HCT116 (cell line): ENCODE measurements around the gene CORO7. TPM values are rescaled to one million over a fixed set of nuclear protein-coding genes. Genes with fewer than 3 reads are reported as not detected.

ENCODE experiments used
- ATAC-seq: fragments of 200-7000 bp; cut with Tn5 transposase; 2 replicates; pipeline ENCODE4 v1.9.1; 2020; ENCODE audit warnings: mild to moderate bottlenecking, moderate library complexity
- BruUV-seq: library from RNA; stranded (reverse); fragments of 400-500 nt; replicated peaks from 2 replicates; lab custom pipeline; 2021; lab: Mats Ljungman, UMichigan
- CTCF ChIA-PET: fragments of 300-600 bp; sonication (Branson Sonifier 250); formaldehyde crosslinking; loops from one replicate; lab custom pipeline; 2021; ENCODE audit warnings: antibody characterized with exemption; lab: Charles Lee
- POLR2A ChIA-PET: fragments of 300-600, 350-600 bp; sonication (Branson Sonifier 250); formaldehyde crosslinking; loops from one replicate; lab custom pipeline; 2021; ENCODE audit warnings: antibody characterized with exemption; lab: Charles Lee
- RAD21 ChIA-PET, 2 experiments: fragments of 300-600 bp; sonication (Branson Sonifier 250); formaldehyde crosslinking; loops; one replicate each; lab custom pipeline; 2023; ENCODE audit warnings: low total read pairs in 2 of 2; ENCODE audit not compliant: uncharacterized antibody in 2 of 2, unreplicated experiment in 2 of 2, low non-redundant PET in 1 of 2; lab: Charles Lee
- DNase-seq: peaks from one replicate; pipeline ENCODE4 v3.0.0-alpha.2; 2010; ENCODE audit warnings: low read depth, low spot score
- H2AFZ ChIP-seq: fragments of 200-600 bp; shearing (Covaris generic), sonication (generic); 2 replicates; pipeline ENCODE4 v1.6.1; 2017; ENCODE audit warnings: low read depth, mixed run types, mixed read lengths, antibody characterized with exemption, low read length; ENCODE audit not compliant: poor library complexity, severe bottlenecking
- H3K27ac ChIP-seq: 2 replicates; pipeline ENCODE4 v1.5.1; 2012; ENCODE audit warnings: low read depth, low read length
- H3K27me3 ChIP-seq: fragments of 200-600 bp; sonication (generic); 2 replicates; pipeline ENCODE4 v1.6.1; 2016; ENCODE audit warnings: mixed run types, low read length, mixed read lengths; ENCODE audit not compliant: insufficient read depth
- H3K36me3 ChIP-seq, 2 experiments: fragments of 200-500 bp in 1 of 2; fragments of 200-600 bp in 1 of 2; sonication (Bioruptor generic) in 1 of 2; sonication (generic) in 1 of 2; 2 replicates each; pipeline versions ENCODE4 v1.5.1 to v1.6.1; 2014 to 2016; ENCODE audit warnings: low read length in 2 of 2, inconsistent platforms in 1 of 2, mixed read lengths in 1 of 2, mixed run types in 1 of 2; ENCODE audit not compliant: insufficient read depth in 2 of 2, control insufficient read depth in 1 of 2
- H3K4me1 ChIP-seq, 2 experiments: fragments of 200-600 bp in 1 of 2; sonication (generic) in 1 of 2; 2 replicates each; pipeline versions ENCODE4 v1.5.1 to v1.6.1; 2012 to 2017; ENCODE audit warnings: low read length in 2 of 2, inconsistent platforms in 1 of 2, mild to moderate bottlenecking in 1 of 2, mixed read lengths in 1 of 2, mixed run types in 1 of 2, moderate library complexity in 1 of 2; ENCODE audit not compliant: insufficient read depth in 2 of 2, control insufficient read depth in 1 of 2
- H3K4me2 ChIP-seq: fragments of 200-600 bp; sonication (generic); 2 replicates; pipeline ENCODE4 v1.6.1; 2017; ENCODE audit warnings: mixed run types, low read length, mixed read lengths
- H3K4me3 ChIP-seq, 2 experiments: fragments of 200-600 bp in 1 of 2; sonication (generic) in 1 of 2; replicated peaks in 1 of 2; 2 replicates each; pipeline ENCODE4 v1.5.1; 2011 to 2016; ENCODE audit warnings: low read length in 2 of 2, control low read depth in 1 of 2, low read depth in 1 of 2, mild to moderate bottlenecking in 1 of 2, mixed read lengths in 1 of 2, mixed run types in 1 of 2
- H3K79me2 ChIP-seq: fragments of 200-600 bp; sonication (generic); 2 replicates; pipeline ENCODE4 v1.6.1; 2017; ENCODE audit warnings: mild to moderate bottlenecking, mixed run types, low read length, moderate library complexity, mixed read lengths; ENCODE audit not compliant: insufficient read depth
- H3K9ac ChIP-seq: fragments of 200-600 bp; sonication (generic); 2 replicates; pipeline ENCODE4 v1.6.1; 2016; ENCODE audit warnings: low read length, mixed read lengths
- H3K9me2 ChIP-seq: fragments of 200-600 bp; sonication (generic), shearing (Covaris generic); 2 replicates; pipeline ENCODE4 v1.6.1; 2017; ENCODE audit warnings: mixed run types, mild to moderate bottlenecking, moderate library complexity; ENCODE audit not compliant: insufficient read depth
- H3K9me3 ChIP-seq, 2 experiments: fragments of 200-500 bp in 1 of 2; fragments of 200-600 bp in 1 of 2; sonication (Bioruptor generic) in 1 of 2; sonication (generic) in 1 of 2; 2 replicates each; pipeline ENCODE4 v1.6.1; 2014 to 2017; ENCODE audit warnings: low read length in 2 of 2, mixed read lengths in 2 of 2, inconsistent platforms in 1 of 2, low read depth in 1 of 2, mild to moderate bottlenecking in 1 of 2, mixed run types in 1 of 2, moderate library complexity in 1 of 2; ENCODE audit not compliant: control insufficient read depth in 1 of 2, insufficient read depth in 1 of 2
- H4K20me1 ChIP-seq: fragments of 200-600 bp; sonication (generic), shearing (Covaris generic); 2 replicates; pipeline ENCODE4 v1.6.1; 2017; ENCODE audit warnings: mixed run types, mild to moderate bottlenecking, moderate library complexity; ENCODE audit not compliant: insufficient read depth
- JUND ChIP-seq: IDR thresholded peaks from 2 replicates; pipeline ENCODE4 v1.6.1; 2012
- POLR2A ChIP-seq: IDR thresholded peaks from 2 replicates; pipeline ENCODE4 v1.7.0; 2011; ENCODE audit warnings: borderline replicate concordance; ENCODE audit not compliant: insufficient read depth, insufficient read length; ENCODE audit errors: extremely low read depth
- YY1 ChIP-seq: IDR thresholded peaks from 2 replicates; pipeline ENCODE4 v1.6.1; 2011; ENCODE audit warnings: low read length, low read depth, moderate library complexity, mild to moderate bottlenecking; ENCODE audit not compliant: insufficient replicate concordance; ENCODE audit errors: extremely low read depth
- ZFX ChIP-seq: fragments of 450-650 bp; IDR thresholded peaks from 2 replicates; pipeline ENCODE4 v1.6.1; 2017
- intact Hi-C: fragments of 100-400 bp; cut with micrococcal nuclease; formaldehyde crosslinking; loops from 2 replicates; pipeline ENCODE4 v1.10.0; 2022
- total RNA-seq: library from RNA; stranded (reverse); gene quantifications from one replicate; pipeline ENCODE4 v1.2.1, GENCODE V29; 2021; ENCODE audit not compliant: unreplicated experiment
- TF ChIP-seq, protein P1 (sequence below), 3 experiments: fragments of 200-600 bp in 1 of 3; sonication (generic) in 1 of 3; IDR thresholded peaks in 2 of 3; conservative IDR thresholded peaks in 1 of 3; 2 replicates each; pipeline ENCODE4 v1.5.1; 2012 to 2017; ENCODE audit warnings: low read depth in 2 of 3, low read length in 2 of 3, antibody characterized with exemption in 1 of 3, borderline replicate concordance in 1 of 3, control low read depth in 1 of 3, mild to moderate bottlenecking in 1 of 3, mixed read lengths in 1 of 3, mixed run types in 1 of 3, moderate library complexity in 1 of 3; ENCODE audit not compliant: insufficient read depth in 1 of 3

Gene CORO7
- total RNA-seq, 1 experiment from 2014 or later = 21.3 TPM

DNA sequence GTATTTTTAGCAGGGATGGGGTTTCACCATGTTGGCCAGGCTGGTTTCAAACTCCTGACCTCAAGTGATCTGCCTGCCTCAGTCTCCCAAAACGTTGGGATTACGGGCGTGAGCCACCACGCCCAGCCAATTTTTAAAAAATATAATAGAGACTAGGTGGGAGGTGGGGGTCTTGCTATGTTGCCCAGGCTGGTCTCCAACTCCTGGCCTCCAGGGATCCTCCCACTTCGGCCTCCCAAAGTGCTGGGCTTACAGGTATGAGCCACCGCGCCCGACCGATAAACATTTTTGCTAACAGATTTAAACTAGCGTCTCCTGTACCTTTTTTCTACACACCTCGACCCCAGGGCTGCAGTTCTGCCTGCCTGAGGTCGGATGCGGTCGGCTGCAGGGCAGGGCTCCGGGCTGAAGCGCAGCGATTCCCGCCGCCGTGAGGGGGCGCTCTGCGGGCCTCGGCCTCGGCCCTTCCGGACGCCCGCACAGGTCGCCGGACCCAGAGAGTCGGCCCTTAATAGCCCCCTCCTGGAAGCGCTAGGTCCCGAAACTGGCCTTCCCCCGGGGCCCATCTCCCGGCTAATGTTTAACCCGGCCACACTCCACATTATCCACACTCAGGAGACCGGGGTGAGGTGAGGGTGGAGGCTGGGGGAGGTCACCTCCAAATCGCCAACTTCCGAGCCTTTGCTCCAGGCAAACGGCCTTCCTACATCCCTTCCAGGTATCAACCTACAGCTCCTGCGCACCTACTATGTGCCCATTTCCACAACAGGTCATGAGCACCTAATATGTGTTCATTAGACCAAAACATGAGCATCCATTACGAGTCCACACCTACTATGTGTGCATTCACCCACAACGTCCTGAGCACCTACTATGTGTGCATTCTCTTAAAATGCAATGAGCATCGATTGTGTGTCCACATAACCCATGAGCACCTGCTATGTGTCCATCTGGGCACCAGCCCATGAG is 102.5 kb downstream of the CORO7 start:
- DNase-seq = peak; percentile 64
- H3K36me3 ChIP-seq = no peaks in the 10 kb centered on the region
- H4K20me1 ChIP-seq = no peaks in the 10 kb centered on the region; the same call in 1 of the 2 replicates
- ATAC-seq = peak; percentile 45
- H3K27me3 ChIP-seq = no peaks in the 10 kb centered on the region
- intact Hi-C loops = no loop called here
- H3K79me2 ChIP-seq = peaks cover 27% of the 10 kb centered on the region
- RAD21 ChIA-PET = no interaction called here
- peaks cover 33 to 62% of the 10 kb centered on the region in 2 experiments for H3K4me1 ChIP-seq
- no peaks in the 10 kb centered on the region for H3K9me3 ChIP-seq
- CTCF ChIA-PET = interaction anchor here (1.0 kb wide), 1 partner anchor 16 kb away, joined by 4 read pairs; no protein-coding TSS in a partner anchor
- H3K27ac ChIP-seq = peak overlapping the region; percentile 79
- POLR2A ChIA-PET = no interaction called here
- peak overlapping the region; percentile 28 to 62 for H3K4me3 ChIP-seq
- BruUV-seq = no TSS peak
- no peaks in the 10 kb centered on the region for H3K9me2 ChIP-seq
- H2AFZ ChIP-seq = peak overlapping the region; percentile 72
- H3K9ac ChIP-seq = peak overlapping the region; percentile 77
- TF ChIP-seq, protein P1, sequence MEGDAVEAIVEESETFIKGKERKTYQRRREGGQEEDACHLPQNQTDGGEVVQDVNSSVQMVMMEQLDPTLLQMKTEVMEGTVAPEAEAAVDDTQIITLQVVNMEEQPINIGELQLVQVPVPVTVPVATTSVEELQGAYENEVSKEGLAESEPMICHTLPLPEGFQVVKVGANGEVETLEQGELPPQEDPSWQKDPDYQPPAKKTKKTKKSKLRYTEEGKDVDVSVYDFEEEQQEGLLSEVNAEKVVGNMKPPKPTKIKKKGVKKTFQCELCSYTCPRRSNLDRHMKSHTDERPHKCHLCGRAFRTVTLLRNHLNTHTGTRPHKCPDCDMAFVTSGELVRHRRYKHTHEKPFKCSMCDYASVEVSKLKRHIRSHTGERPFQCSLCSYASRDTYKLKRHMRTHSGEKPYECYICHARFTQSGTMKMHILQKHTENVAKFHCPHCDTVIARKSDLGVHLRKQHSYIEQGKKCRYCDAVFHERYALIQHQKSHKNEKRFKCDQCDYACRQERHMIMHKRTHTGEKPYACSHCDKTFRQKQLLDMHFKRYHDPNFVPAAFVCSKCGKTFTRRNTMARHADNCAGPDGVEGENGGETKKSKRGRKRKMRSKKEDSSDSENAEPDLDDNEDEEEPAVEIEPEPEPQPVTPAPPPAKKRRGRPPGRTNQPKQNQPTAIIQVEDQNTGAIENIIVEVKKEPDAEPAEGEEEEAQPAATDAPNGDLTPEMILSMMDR (IDR thresholded peaks at IDR 0.05 in 2 of 3, conservative IDR thresholded peaks at IDR 0.05 in 1 of 3; ENCODE audit: borderline replicate concordance in 1 of 3, insufficient read depth in 1 of 3, low read depth in 2 of 3, low read length in 2 of 3) = peak in 2 of 3 experiments; percentile 81 to 95; a peak in 4 of 6 replicates
- peak; percentile 40; the same call in 1 of the 2 replicates for TF ChIP-seq ZFX
- TF ChIP-seq YY1 = peak; percentile 23
- peak; percentile 29 for TF ChIP-seq POLR2A
- no peak for TF ChIP-seq JUND
- H3K4me2 ChIP-seq = peak overlapping the region; percentile 98
